Liver (tissue), 9 donors: ENCODE data around the gene PDCD7. TPM values are rescaled to one million over a fixed set of nuclear protein-coding genes. Genes with fewer than 3 reads are reported as not detected.
A peak's percentile ranks its signal among the peaks of the same experiment; 100 is the strongest.
"Not testable (repeated sequence)": the region's sequence is repeated elsewhere in the genome, so short reads cannot be mapped to it uniquely, and the experiment has no call there.

Source experiments
- DNase-seq: peaks from one replicate; pipeline ENCODE4 v3.0.0-alpha.2; 2017; ENCODE audit warnings: low spot score
- H3K27ac ChIP-seq, 2 donors: one replicate each; pipeline ENCODE4 v1.7.0; 2013; ENCODE audit warnings: inconsistent platforms in 2 of 2, low read length in 2 of 2, control low read depth in 1 of 2, low read depth in 1 of 2, mild to moderate bottlenecking in 1 of 2
- H3K27me3 ChIP-seq, 4 donors: one replicate each; pipeline versions ENCODE4 v1.6.1 to v1.7.0; 2013; ENCODE audit warnings: low read length in 3 of 4, inconsistent platforms in 1 of 4, mild to moderate bottlenecking in 1 of 4, moderate library complexity in 1 of 4; ENCODE audit not compliant: control insufficient read depth in 4 of 4, insufficient read depth in 4 of 4
- H3K36me3 ChIP-seq, 4 donors: one replicate each; pipeline versions ENCODE4 v1.6.1 to v1.7.0; 2013; ENCODE audit warnings: low read length in 3 of 4, mild to moderate bottlenecking in 3 of 4, low read depth in 1 of 4, moderate library complexity in 1 of 4; ENCODE audit not compliant: control insufficient read depth in 4 of 4, insufficient read depth in 3 of 4
- H3K4me1 ChIP-seq, 4 donors: one replicate each; pipeline versions ENCODE4 v1.6.1 to v1.7.0; 2013; ENCODE audit warnings: low read length in 3 of 4, mild to moderate bottlenecking in 3 of 4, moderate library complexity in 1 of 4; ENCODE audit not compliant: control insufficient read depth in 4 of 4, insufficient read depth in 4 of 4
- H3K4me3 ChIP-seq, 3 donors: one replicate each; pipeline versions ENCODE4 v1.6.1 to v1.7.0; 2013; ENCODE audit warnings: low read length in 3 of 3, control low read depth in 1 of 3, low read depth in 1 of 3, mild to moderate bottlenecking in 1 of 3
- H3K9ac ChIP-seq, 2 donors: one replicate each; pipeline ENCODE4 v1.7.0; 2013; ENCODE audit warnings: low read length in 2 of 2, mild to moderate bottlenecking in 2 of 2, moderate library complexity in 2 of 2, control low read depth in 1 of 2, low read depth in 1 of 2
- H3K9me3 ChIP-seq, 4 donors: one replicate each; pipeline versions ENCODE4 v1.6.1 to v1.7.0; 2013; ENCODE audit warnings: low read length in 3 of 4; ENCODE audit not compliant: control insufficient read depth in 4 of 4
- FOXA1 ChIP-seq: IDR thresholded peaks from 2 replicates; pipeline ENCODE4 v1.6.1; 2016; ENCODE audit warnings: antibody characterized with exemption
- FOXA2 ChIP-seq: IDR thresholded peaks from 2 replicates; pipeline ENCODE4 v1.6.1; 2016; ENCODE audit warnings: antibody characterized with exemption
- GABPA ChIP-seq, 2 donors: IDR thresholded peaks in 1 of 2; conservative IDR thresholded peaks in 1 of 2; 2 replicates each; pipeline ENCODE4 v1.6.1; 2016; ENCODE audit warnings: antibody characterized with exemption in 2 of 2, mild to moderate bottlenecking in 1 of 2, moderate library complexity in 1 of 2
- JUND ChIP-seq, 2 donors: IDR thresholded peaks; 2 replicates each; pipeline ENCODE4 v1.6.1; 2016; ENCODE audit warnings: antibody characterized with exemption in 2 of 2
- MAX ChIP-seq: IDR thresholded peaks from 2 replicates; pipeline ENCODE4 v1.6.1; 2016; ENCODE audit warnings: antibody characterized with exemption
- NR2F2 ChIP-seq: IDR thresholded peaks from 2 replicates; pipeline ENCODE4 v1.6.1; 2016; ENCODE audit warnings: antibody characterized with exemption
- RAD21 ChIP-seq, 2 donors: IDR thresholded peaks; 2 replicates each; pipeline ENCODE4 v1.6.1; 2016; ENCODE audit warnings: antibody characterized with exemption in 2 of 2, mild to moderate bottlenecking in 2 of 2
- RXRA ChIP-seq, 2 donors: IDR thresholded peaks; 2 replicates each; pipeline ENCODE4 v1.6.1; 2017 to 2018; ENCODE audit warnings: antibody characterized with exemption in 2 of 2, mild to moderate bottlenecking in 1 of 2
- WGBS: extraction: QIAGEN DNeasy Blood & Tissue Kit; methylation state at CpG from one replicate; pipeline ENCODE4 v1.1.7; 2013; 5-methylcytosine and 5-hydroxymethylcytosine counted together
- polyA plus RNA-seq, 2 donors: library from polyadenylated mRNA; stranded (reverse) in 1 of 2; unstranded in 1 of 2; fragments of 200-250 nt in 1 of 2; fragments of >200 nt in 1 of 2; fragmentation: Nextera tagmentation in 1 of 2; extraction: Ambion mirVana in 1 of 2; gene quantifications; one replicate each; pipeline versions ENCODE4 v1.2.1 to v1.2.3, GENCODE V29; 2013 to 2015
- total RNA-seq, 2 donors: library from RNA; depleted of rRNA; stranded (reverse); fragments of >200 nt; gene quantifications; one replicate each; pipeline ENCODE4 v1.2.3, GENCODE V29; 2014
- TF ChIP-seq, protein P1 (sequence below): fragments of 150-350 bp; IDR thresholded peaks from 2 replicates; pipeline ENCODE4 v1.5.1; 2017; ENCODE audit warnings: improper control_type of control experiment, low read depth, low read length; ENCODE audit not compliant: missing input control
- TF ChIP-seq, protein P2 (sequence below): IDR thresholded peaks from 2 replicates; pipeline ENCODE4 v1.6.1; 2016; ENCODE audit warnings: antibody characterized with exemption
- TF ChIP-seq, protein P3 (sequence below): IDR thresholded peaks from 2 replicates; pipeline ENCODE4 v1.6.1; 2016; ENCODE audit warnings: antibody characterized with exemption, mild to moderate bottlenecking
- TF ChIP-seq, protein P4 (sequence below): IDR thresholded peaks from 2 replicates; pipeline ENCODE4 v1.6.1; 2016; ENCODE audit warnings: antibody characterized with exemption
- donor health status: healthy.
- donor health status: healthy.
- donor health status: healthy.
- donor health status: healthy.
- donor health status: healthy.

The PDCD7 gene
- total and polyA plus RNA-seq, 4 donors = 3.0 to 9.5 (median 6.7) TPM

DNA sequence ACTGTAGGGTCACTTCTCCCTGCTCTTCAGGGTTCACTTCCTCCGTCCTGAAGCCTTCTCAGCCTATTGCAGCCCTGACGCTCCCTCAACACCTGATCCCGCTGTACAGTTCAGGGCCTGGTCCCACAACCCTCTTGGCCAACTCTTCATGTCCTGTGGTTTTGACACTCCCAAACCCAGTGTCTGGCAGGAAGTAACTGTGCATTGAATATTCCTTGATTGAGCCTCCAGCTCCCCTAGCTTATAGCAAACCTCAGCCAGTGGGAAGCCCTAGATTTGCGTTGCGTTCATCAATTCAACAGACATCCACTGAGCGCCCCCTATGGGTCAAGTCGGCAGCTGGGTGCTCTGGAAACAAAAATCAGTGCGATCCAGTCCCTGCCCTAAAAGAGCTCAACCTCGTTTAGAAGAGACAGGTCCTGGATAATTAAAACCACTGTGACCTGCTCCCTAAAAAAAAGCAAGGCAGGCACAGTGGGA is 32.2 kb downstream of the PDCD7 start:
- H3K9ac ChIP-seq = no peak overlapping the region
- DNase-seq = peak; percentile 76
- H3K9me3 ChIP-seq = no peaks in the 10 kb centered on the region
- TF ChIP-seq RAD21 (IDR thresholded peaks at IDR 0.05) = peak; percentile 93 to 94
- TF ChIP-seq NR2F2 = no peak
- TF ChIP-seq, protein P1, sequence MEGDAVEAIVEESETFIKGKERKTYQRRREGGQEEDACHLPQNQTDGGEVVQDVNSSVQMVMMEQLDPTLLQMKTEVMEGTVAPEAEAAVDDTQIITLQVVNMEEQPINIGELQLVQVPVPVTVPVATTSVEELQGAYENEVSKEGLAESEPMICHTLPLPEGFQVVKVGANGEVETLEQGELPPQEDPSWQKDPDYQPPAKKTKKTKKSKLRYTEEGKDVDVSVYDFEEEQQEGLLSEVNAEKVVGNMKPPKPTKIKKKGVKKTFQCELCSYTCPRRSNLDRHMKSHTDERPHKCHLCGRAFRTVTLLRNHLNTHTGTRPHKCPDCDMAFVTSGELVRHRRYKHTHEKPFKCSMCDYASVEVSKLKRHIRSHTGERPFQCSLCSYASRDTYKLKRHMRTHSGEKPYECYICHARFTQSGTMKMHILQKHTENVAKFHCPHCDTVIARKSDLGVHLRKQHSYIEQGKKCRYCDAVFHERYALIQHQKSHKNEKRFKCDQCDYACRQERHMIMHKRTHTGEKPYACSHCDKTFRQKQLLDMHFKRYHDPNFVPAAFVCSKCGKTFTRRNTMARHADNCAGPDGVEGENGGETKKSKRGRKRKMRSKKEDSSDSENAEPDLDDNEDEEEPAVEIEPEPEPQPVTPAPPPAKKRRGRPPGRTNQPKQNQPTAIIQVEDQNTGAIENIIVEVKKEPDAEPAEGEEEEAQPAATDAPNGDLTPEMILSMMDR = peak; percentile 78
- TF ChIP-seq, protein P2, sequence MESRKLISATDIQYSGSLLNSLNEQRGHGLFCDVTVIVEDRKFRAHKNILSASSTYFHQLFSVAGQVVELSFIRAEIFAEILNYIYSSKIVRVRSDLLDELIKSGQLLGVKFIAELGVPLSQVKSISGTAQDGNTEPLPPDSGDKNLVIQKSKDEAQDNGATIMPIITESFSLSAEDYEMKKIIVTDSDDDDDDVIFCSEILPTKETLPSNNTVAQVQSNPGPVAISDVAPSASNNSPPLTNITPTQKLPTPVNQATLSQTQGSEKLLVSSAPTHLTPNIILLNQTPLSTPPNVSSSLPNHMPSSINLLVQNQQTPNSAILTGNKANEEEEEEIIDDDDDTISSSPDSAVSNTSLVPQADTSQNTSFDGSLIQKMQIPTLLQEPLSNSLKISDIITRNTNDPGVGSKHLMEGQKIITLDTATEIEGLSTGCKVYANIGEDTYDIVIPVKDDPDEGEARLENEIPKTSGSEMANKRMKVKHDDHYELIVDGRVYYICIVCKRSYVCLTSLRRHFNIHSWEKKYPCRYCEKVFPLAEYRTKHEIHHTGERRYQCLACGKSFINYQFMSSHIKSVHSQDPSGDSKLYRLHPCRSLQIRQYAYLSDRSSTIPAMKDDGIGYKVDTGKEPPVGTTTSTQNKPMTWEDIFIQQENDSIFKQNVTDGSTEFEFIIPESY = no peak
- no peak for TF ChIP-seq JUND (IDR thresholded peaks at IDR 0.05)
- no peak for TF ChIP-seq FOXA2
- TF ChIP-seq, protein P3, sequence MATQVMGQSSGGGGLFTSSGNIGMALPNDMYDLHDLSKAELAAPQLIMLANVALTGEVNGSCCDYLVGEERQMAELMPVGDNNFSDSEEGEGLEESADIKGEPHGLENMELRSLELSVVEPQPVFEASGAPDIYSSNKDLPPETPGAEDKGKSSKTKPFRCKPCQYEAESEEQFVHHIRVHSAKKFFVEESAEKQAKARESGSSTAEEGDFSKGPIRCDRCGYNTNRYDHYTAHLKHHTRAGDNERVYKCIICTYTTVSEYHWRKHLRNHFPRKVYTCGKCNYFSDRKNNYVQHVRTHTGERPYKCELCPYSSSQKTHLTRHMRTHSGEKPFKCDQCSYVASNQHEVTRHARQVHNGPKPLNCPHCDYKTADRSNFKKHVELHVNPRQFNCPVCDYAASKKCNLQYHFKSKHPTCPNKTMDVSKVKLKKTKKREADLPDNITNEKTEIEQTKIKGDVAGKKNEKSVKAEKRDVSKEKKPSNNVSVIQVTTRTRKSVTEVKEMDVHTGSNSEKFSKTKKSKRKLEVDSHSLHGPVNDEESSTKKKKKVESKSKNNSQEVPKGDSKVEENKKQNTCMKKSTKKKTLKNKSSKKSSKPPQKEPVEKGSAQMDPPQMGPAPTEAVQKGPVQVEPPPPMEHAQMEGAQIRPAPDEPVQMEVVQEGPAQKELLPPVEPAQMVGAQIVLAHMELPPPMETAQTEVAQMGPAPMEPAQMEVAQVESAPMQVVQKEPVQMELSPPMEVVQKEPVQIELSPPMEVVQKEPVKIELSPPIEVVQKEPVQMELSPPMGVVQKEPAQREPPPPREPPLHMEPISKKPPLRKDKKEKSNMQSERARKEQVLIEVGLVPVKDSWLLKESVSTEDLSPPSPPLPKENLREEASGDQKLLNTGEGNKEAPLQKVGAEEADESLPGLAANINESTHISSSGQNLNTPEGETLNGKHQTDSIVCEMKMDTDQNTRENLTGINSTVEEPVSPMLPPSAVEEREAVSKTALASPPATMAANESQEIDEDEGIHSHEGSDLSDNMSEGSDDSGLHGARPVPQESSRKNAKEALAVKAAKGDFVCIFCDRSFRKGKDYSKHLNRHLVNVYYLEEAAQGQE = no peak
- H3K4me3 ChIP-seq = no peak overlapping the region
- no peak overlapping the region for H3K27ac ChIP-seq
- 40% methylated on average over 9 of the region's 9 CpGs for WGBS
- no peaks in the 10 kb centered on the region for H3K4me1 ChIP-seq
- peaks cover 10 to 38% (median 20%) of the 10 kb centered on the region in 4 donors for H3K36me3 ChIP-seq
- H3K27me3 ChIP-seq = no peaks in the 10 kb centered on the region

DNA sequence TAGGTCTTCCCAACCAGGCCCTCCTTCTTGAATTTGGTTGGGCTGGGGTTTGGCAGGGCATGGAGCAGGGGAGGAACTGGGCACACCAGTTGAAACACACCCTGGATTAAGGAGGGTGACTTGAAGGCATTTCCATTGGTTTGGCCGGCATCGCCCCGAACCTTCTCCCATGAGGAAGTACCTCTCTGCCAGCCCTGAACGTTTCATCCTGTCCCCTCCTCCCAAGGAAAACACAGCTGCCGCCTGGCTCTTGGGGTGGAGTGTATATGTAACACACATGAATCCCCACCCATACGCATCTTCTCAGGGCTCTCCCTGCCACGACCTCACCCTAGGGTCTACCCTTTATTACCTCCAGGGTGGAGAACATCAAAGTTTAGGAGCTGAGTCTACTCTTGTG is 33.2 kb downstream of the PDCD7 start:
- peaks cover 0 to 5% (median 2%) of the 10 kb centered on the region in 4 donors for H3K4me1 ChIP-seq
- 83% methylated on average over 7 of the region's 7 CpGs for WGBS
- H3K27ac ChIP-seq = no peak overlapping the region
- H3K4me3 ChIP-seq = no peak overlapping the region
- peaks cover 10 to 36% (median 20%) of the 10 kb centered on the region in 4 donors for H3K36me3 ChIP-seq
- H3K9me3 ChIP-seq = no peaks in the 10 kb centered on the region
- no peaks in the 10 kb centered on the region for H3K27me3 ChIP-seq
- TF ChIP-seq RAD21 (IDR thresholded peaks at IDR 0.05) (no peak), FOXA1 (no peak), RXRA (IDR thresholded peaks at IDR 0.05) (no peak), FOXA2 (no peak), MAX (no peak), GABPA (IDR thresholded peaks at IDR 0.05 in 1 of 2, conservative IDR thresholded peaks at IDR 0.05 in 1 of 2) (no peak), NR2F2 (no peak)
- TF ChIP-seq, protein P4, sequence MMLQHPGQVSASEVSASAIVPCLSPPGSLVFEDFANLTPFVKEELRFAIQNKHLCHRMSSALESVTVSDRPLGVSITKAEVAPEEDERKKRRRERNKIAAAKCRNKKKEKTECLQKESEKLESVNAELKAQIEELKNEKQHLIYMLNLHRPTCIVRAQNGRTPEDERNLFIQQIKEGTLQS = no peak
- TF ChIP-seq, protein P1 = no peak
- no peak overlapping the region for H3K9ac ChIP-seq
- DNase-seq = no peak

DNA sequence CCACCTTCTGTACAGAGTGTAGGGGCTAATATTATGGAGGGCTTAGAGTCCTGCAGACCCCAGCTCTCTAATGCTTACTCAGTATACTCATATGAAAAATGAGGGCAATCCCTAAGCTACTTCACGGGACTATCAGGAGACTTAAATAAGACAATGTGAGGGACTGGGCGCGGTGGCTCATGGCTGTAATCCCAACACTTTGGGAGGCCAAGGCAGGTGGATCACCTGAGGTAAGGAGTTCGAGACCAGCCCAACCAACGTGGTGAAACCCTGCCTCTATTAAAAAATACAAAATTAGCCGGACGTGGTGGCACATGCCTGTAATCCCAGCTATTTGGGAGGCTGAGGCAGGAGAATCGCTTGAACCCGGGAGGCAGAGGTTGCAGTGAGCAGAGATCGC is 33.8 kb downstream of the PDCD7 start:
- Histone ChIP-seq H3K36me3 (peaks cover 10 to 32% (median 18%) of the 10 kb centered on the region in 4 donors), H3K4me1 (peaks cover 0 to 12% (median 9%) of the 10 kb centered on the region in 4 donors)
- not testable (repeated sequence) for H3K9ac ChIP-seq, H3K27me3 ChIP-seq, H3K4me3 ChIP-seq, DNase-seq, H3K9me3 ChIP-seq, H3K27ac ChIP-seq
- 96% methylated on average over 10 of the region's 10 CpGs for WGBS
